ENCODE measurements around the gene CLCN7. TPM values are rescaled to one million over a fixed set of nuclear protein-coding genes. Genes with fewer than 3 reads are reported as not detected.

CLCN7 gene
- total and polyA plus RNA-seq, 2 of the 8 experiments (the other 6 are each of a cell fraction or from before 2014, with no cell fraction given), result 38.6 to 81.5 TPM

GRCh38 chr16:1466054-1466453 is 8.8 kb downstream of the CLCN7 start (continued):
- TF ChIP-seq, protein P1, sequence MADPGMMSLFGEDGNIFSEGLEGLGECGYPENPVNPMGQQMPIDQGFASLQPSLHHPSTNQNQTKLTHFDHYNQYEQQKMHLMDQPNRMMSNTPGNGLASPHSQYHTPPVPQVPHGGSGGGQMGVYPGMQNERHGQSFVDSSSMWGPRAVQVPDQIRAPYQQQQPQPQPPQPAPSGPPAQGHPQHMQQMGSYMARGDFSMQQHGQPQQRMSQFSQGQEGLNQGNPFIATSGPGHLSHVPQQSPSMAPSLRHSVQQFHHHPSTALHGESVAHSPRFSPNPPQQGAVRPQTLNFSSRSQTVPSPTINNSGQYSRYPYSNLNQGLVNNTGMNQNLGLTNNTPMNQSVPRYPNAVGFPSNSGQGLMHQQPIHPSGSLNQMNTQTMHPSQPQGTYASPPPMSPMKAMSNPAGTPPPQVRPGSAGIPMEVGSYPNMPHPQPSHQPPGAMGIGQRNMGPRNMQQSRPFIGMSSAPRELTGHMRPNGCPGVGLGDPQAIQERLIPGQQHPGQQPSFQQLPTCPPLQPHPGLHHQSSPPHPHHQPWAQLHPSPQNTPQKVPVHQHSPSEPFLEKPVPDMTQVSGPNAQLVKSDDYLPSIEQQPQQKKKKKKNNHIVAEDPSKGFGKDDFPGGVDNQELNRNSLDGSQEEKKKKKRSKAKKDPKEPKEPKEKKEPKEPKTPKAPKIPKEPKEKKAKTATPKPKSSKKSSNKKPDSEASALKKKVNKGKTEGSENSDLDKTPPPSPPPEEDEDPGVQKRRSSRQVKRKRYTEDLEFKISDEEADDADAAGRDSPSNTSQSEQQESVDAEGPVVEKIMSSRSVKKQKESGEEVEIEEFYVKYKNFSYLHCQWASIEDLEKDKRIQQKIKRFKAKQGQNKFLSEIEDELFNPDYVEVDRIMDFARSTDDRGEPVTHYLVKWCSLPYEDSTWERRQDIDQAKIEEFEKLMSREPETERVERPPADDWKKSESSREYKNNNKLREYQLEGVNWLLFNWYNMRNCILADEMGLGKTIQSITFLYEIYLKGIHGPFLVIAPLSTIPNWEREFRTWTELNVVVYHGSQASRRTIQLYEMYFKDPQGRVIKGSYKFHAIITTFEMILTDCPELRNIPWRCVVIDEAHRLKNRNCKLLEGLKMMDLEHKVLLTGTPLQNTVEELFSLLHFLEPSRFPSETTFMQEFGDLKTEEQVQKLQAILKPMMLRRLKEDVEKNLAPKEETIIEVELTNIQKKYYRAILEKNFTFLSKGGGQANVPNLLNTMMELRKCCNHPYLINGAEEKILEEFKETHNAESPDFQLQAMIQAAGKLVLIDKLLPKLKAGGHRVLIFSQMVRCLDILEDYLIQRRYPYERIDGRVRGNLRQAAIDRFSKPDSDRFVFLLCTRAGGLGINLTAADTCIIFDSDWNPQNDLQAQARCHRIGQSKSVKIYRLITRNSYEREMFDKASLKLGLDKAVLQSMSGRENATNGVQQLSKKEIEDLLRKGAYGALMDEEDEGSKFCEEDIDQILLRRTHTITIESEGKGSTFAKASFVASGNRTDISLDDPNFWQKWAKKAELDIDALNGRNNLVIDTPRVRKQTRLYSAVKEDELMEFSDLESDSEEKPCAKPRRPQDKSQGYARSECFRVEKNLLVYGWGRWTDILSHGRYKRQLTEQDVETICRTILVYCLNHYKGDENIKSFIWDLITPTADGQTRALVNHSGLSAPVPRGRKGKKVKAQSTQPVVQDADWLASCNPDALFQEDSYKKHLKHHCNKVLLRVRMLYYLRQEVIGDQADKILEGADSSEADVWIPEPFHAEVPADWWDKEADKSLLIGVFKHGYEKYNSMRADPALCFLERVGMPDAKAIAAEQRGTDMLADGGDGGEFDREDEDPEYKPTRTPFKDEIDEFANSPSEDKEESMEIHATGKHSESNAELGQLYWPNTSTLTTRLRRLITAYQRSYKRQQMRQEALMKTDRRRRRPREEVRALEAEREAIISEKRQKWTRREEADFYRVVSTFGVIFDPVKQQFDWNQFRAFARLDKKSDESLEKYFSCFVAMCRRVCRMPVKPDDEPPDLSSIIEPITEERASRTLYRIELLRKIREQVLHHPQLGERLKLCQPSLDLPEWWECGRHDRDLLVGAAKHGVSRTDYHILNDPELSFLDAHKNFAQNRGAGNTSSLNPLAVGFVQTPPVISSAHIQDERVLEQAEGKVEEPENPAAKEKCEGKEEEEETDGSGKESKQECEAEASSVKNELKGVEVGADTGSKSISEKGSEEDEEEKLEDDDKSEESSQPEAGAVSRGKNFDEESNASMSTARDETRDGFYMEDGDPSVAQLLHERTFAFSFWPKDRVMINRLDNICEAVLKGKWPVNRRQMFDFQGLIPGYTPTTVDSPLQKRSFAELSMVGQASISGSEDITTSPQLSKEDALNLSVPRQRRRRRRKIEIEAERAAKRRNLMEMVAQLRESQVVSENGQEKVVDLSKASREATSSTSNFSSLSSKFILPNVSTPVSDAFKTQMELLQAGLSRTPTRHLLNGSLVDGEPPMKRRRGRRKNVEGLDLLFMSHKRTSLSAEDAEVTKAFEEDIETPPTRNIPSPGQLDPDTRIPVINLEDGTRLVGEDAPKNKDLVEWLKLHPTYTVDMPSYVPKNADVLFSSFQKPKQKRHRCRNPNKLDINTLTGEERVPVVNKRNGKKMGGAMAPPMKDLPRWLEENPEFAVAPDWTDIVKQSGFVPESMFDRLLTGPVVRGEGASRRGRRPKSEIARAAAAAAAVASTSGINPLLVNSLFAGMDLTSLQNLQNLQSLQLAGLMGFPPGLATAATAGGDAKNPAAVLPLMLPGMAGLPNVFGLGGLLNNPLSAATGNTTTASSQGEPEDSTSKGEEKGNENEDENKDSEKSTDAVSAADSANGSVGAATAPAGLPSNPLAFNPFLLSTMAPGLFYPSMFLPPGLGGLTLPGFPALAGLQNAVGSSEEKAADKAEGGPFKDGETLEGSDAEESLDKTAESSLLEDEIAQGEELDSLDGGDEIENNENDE (IDR thresholded peaks at IDR 0.05; ENCODE audit: insufficient replicate concordance, low read length), result no peak
- TF ChIP-seq RFX5 (IDR thresholded peaks at IDR 0.05; ENCODE audit: borderline replicate concordance, low read depth, low read length), result no peak
